ENCODE results near the gene TAF1C. TPM values are rescaled to one million over a fixed set of nuclear protein-coding genes. Genes with fewer than 3 reads are reported as not detected.

Gene TAF1C
- total and polyA plus RNA-seq, 10 donors, result 31.4 to 133 (median 73.6) TPM

DNA sequence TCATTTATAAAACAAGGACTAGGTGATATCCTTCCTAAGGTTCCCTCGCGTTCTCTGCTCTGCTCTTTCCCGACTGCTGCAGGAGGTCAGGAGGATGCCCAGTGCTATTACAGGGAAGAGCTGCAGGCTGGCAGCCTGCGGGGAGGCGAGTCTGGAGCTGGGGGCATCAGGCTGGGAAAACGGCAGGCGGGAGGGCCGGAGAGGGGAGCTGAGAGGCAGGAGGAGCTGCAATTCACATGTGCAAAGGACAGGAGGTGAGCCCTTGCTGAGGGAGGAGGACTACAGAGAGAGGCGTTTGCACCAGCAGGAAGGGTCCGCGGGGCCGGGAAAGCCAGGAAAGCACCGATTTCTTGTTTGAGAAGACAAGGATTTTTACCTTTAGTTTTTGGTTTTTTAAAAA is 12.2 kb upstream of the TAF1C start:
- H3K27ac ChIP-seq, result peak overlapping the region in 3 of 8 donors; percentile 58 to 72 (median 60)
- no peak for DNase-seq
- WGBS, 5 donors, result 58 to 69% (median 60%) methylated on average over 13 of the region's 13 CpGs
- intact Hi-C loops (cut with DNase I; ENCODE audit: low total_unique reads), result no loop called here
- TF ChIP-seq POLR2A (IDR thresholded peaks at IDR 0.05) (no peak), POLR2AphosphoS5 (IDR thresholded peaks at IDR 0.05) (no peak)
- TF ChIP-seq, protein P1, sequence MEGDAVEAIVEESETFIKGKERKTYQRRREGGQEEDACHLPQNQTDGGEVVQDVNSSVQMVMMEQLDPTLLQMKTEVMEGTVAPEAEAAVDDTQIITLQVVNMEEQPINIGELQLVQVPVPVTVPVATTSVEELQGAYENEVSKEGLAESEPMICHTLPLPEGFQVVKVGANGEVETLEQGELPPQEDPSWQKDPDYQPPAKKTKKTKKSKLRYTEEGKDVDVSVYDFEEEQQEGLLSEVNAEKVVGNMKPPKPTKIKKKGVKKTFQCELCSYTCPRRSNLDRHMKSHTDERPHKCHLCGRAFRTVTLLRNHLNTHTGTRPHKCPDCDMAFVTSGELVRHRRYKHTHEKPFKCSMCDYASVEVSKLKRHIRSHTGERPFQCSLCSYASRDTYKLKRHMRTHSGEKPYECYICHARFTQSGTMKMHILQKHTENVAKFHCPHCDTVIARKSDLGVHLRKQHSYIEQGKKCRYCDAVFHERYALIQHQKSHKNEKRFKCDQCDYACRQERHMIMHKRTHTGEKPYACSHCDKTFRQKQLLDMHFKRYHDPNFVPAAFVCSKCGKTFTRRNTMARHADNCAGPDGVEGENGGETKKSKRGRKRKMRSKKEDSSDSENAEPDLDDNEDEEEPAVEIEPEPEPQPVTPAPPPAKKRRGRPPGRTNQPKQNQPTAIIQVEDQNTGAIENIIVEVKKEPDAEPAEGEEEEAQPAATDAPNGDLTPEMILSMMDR (IDR thresholded peaks at IDR 0.05 in 8 of 11, conservative IDR thresholded peaks at IDR 0.05 in 3 of 11), result no peak
- peaks cover 0 to 14% (median 2%) of the 10 kb centered on the region in 6 donors for H3K4me1 ChIP-seq
- no peaks in the 10 kb centered on the region for H3K9me3 ChIP-seq
- no peak overlapping the region for H3K4me3 ChIP-seq
- peaks cover 0 to 31% (median 0%) of the 10 kb centered on the region in 7 donors for H3K27me3 ChIP-seq (replicated peaks in 1 of 7)
- no peaks in the 10 kb centered on the region for H3K36me3 ChIP-seq

DNA sequence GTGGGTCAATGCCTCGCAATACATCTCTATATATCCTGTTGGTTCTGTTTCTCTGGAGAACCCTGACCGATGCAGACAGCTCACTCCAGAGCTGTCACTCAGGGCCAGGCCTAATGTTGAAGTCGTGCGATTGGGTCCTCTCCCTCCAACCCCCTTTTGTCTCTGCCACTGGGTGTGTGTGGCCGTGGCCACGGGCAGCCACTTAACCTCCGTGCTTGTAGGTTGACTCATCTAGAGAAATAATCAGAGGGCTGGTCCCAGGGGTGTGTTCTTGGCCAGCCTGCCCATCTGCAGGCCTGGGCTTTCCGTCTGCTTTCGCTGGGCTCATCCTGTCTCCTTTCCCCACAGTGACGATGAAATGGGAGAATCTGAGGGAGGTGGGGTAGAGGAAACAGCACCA is 11.5 kb upstream of the TAF1C start:
- Histone ChIP-seq H3K27me3 (replicated peaks in 1 of 7) (peaks cover 0 to 31% (median 0%) of the 10 kb centered on the region in 7 donors), H3K4me3 (no peak overlapping the region), H3K4me1 (peaks cover 0 to 18% (median 3%) of the 10 kb centered on the region in 6 donors), H3K27ac (no peak overlapping the region), H3K9me3 (no peaks in the 10 kb centered on the region), H3K36me3 (no peaks in the 10 kb centered on the region)
- DNase-seq, result no peak
- WGBS, 5 donors, result 64 to 83% (median 66%) methylated on average over 10 of the region's 10 CpGs
- intact Hi-C loops (cut with DNase I; ENCODE audit: low total_unique reads), result no loop called here
- TF ChIP-seq, protein P1 (IDR thresholded peaks at IDR 0.05 in 8 of 11, conservative IDR thresholded peaks at IDR 0.05 in 3 of 11), result no peak
- TF ChIP-seq POLR2AphosphoS5 (IDR thresholded peaks at IDR 0.05) (no peak), POLR2A (IDR thresholded peaks at IDR 0.05) (no peak)

DNA sequence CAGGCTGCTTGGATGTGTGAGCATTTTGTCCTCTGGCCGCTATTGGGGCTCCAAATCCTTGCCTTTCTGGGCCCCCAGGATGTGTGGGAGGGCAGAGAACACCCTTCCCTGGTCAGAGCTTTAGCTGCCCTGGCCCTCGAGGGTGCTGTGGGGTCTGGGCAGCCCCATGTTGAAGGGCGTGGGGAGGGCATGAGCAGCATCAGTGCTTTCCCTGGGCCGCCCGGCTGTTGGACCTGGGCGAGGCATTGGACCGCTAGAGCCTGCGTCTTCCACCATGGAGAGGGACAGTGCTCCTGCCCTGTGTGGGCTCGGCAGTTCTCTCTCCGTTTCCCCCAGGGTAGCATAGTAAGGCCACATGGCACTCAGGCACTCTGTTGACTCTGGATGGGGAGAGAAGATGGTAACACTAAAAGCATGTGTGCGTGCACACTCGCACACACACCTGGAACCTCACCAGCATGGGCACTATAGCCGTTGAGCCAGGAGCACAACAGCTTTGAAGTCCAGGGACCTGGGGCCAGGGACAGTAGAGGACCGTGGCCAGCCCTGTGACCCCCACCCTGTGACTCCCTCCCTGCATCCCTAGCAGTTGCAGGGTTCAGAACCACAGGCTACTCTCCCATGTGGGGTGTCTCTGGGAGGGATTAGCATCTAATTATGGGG is 10.7 kb upstream of the TAF1C start:
- Histone ChIP-seq H3K9me3 (no peaks in the 10 kb centered on the region), H3K27ac (no peak overlapping the region), H3K4me1 (peaks cover 0 to 18% (median 3%) of the 10 kb centered on the region in 6 donors), H3K4me3 (no peak overlapping the region), H3K36me3 (no peaks in the 10 kb centered on the region), H3K27me3 (replicated peaks in 1 of 7) (peaks cover 0 to 31% (median 0%) of the 10 kb centered on the region in 7 donors)
- DNase-seq, result no peak
- intact Hi-C loops (cut with DNase I; ENCODE audit: low total_unique reads), result no loop called here
- no peak for TF ChIP-seq POLR2A (IDR thresholded peaks at IDR 0.05)
- TF ChIP-seq, protein P1 (IDR thresholded peaks at IDR 0.05 in 8 of 11, conservative IDR thresholded peaks at IDR 0.05 in 3 of 11), result no peak
- TF ChIP-seq POLR2AphosphoS5 (IDR thresholded peaks at IDR 0.05), result peak in 1 of 3 donors; percentile 7
- 85 to 94% (median 89%) methylated on average over 10 to 14 of the region's 14 CpGs for WGBS, 5 donors

DNA sequence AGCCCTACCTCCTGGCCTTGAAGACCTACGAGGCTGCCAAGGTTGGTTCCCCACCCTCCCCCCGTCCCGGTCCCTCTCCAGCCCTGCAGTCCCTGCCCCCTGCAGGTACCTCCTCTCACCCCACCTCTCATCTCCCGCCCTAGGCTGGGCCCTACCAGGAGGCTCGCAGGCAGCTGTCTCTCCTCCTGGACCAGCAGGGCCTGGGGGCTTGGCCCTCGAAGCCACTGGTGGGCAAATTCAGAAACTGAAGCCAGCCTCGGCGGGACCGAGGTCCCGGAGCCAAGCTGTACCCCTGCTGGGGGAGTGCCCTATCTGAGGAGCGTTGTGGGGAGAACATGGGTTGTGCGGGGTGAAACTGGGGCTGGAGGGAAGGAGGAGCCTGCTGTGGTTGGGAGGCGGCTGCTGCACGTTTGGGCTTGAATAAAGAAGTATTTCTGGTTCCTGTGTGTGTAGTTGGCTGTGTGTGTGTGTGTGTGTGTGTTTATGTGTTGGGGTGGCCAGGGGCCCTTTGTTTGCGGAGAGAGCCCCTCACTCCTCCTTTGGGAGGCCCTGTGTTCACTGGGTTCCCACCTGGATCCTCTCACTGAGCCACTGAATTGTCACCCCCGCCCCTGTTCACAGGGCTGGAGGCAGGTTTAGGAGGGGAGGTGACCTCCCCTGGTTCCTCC is 10.0 kb upstream of the TAF1C start:
- 59 to 80% (median 67%) methylated on average over 13 to 16 of the region's 16 CpGs for WGBS, 5 donors
- Histone ChIP-seq H3K36me3 (no peaks in the 10 kb centered on the region), H3K27ac (no peak overlapping the region), H3K4me1 (peaks cover 0 to 18% (median 3%) of the 10 kb centered on the region in 6 donors), H3K4me3 (no peak overlapping the region), H3K9me3 (no peaks in the 10 kb centered on the region), H3K27me3 (replicated peaks in 1 of 7) (peaks cover 0 to 31% (median 0%) of the 10 kb centered on the region in 7 donors)
- intact Hi-C loops (cut with DNase I; ENCODE audit: low total_unique reads), result no loop called here
- TF ChIP-seq POLR2AphosphoS5 (IDR thresholded peaks at IDR 0.05) (no peak), POLR2A (IDR thresholded peaks at IDR 0.05) (no peak)
- TF ChIP-seq, protein P1 (IDR thresholded peaks at IDR 0.05 in 8 of 11, conservative IDR thresholded peaks at IDR 0.05 in 3 of 11), result no peak
- no peak for DNase-seq
